ENCODE data around the gene EPHA5. TPM values are rescaled to one million over a fixed set of nuclear protein-coding genes. Genes with fewer than 3 reads are reported as not detected.

Gene EPHA5
- total and polyA plus RNA-seq, 9 of the 15 experiments (the other 6 are each of a cell fraction or from before 2014, with no cell fraction given) = 0.04 TPM; not detected in 8

GRCh38 chr4:65498606-65499005 is 171.7 kb downstream of the EPHA5 start:
- WGBS (ENCODE audit: insufficient coverage, low coverage, missing lambda C conversion rate) = 0% methylated on average over 2 of the region's 2 CpGs
- DNase-seq (ENCODE audit: extremely low read depth in 1 of 4, low spot score in 3 of 4) (no peak), FAIRE-seq (no peak), ATAC-seq (no peak)
- Histone ChIP-seq H3K4me1 (replicated peaks in 1 of 2; ENCODE audit: control insufficient read depth in 2 of 2, insufficient read depth in 2 of 2, low read length in 2 of 2) (no peaks in the 10 kb centered on the region), H3K36me3 (ENCODE audit: control insufficient read depth, insufficient read depth, low read length) (no peaks in the 10 kb centered on the region), H3K4me3 (no peak overlapping the region), H3K27me3 (ENCODE audit: control insufficient read depth in 2 of 2, insufficient read depth in 2 of 2, low read length in 2 of 2) (no peaks in the 10 kb centered on the region), H3K79me2 (ENCODE audit: control insufficient read depth, insufficient read depth, low read length) (no peaks in the 10 kb centered on the region), H3K4me2 (ENCODE audit: insufficient read depth, low read length) (no peak overlapping the region), H3K9me3 (replicated peaks; ENCODE audit: control insufficient read depth, insufficient read depth, low read depth, low read length) (no peaks in the 10 kb centered on the region), H3K9ac (ENCODE audit: insufficient read depth in 1 of 2, low read depth in 2 of 2, low read length in 2 of 2) (no peak overlapping the region), H2AFZ (ENCODE audit: low read depth, low read length) (no peak overlapping the region), H4K20me1 (replicated peaks; ENCODE audit: control insufficient read depth, insufficient read depth, low read length) (no peaks in the 10 kb centered on the region), H3K9me1 (ENCODE audit: control insufficient read depth, insufficient read depth, low read length) (no peaks in the 10 kb centered on the region), H3K27ac (ENCODE audit: extremely low read depth, low read depth, low read length) (no peak overlapping the region)
- intact Hi-C loops (cut with micrococcal nuclease) = no loop called here
- TF ChIP-seq NR1H2 (CRISPR knock-in tag; IDR thresholded peaks at IDR 0.05) (no peak), ZFP36 (IDR thresholded peaks at IDR 0.05; ENCODE audit: low read depth, low read length, partially characterized antibody) (no peak), RERE (CRISPR knock-in tag; IDR thresholded peaks at IDR 0.05; ENCODE audit: borderline replicate concordance) (no peak), PTRF (tag; IDR thresholded peaks at IDR 0.05) (no peak), STAG1 (CRISPR knock-in tag; IDR thresholded peaks at IDR 0.05; ENCODE audit: borderline replicate concordance) (no peak), ZNF239 (CRISPR knock-in tag; IDR thresholded peaks at IDR 0.05) (no peak), TRIM25 (IDR thresholded peaks at IDR 0.05; ENCODE audit: borderline replicate concordance) (no peak), MYC (IDR thresholded peaks at IDR 0.05; ENCODE audit: low read depth, low read length) (no peak), MYC (CRISPR knock-in tag; IDR thresholded peaks at IDR 0.05; ENCODE audit: borderline replicate concordance, low read depth) (no peak), ZNF551 (CRISPR knock-in tag; IDR thresholded peaks at IDR 0.05) (no peak), RBBP5 (IDR thresholded peaks at IDR 0.05; ENCODE audit: borderline replicate concordance, insufficient read depth, low read length, poor library complexity, severe bottlenecking) (no peak), HDAC1 (IDR thresholded peaks at IDR 0.05) (no peak)
- TF ChIP-seq, protein P1, sequence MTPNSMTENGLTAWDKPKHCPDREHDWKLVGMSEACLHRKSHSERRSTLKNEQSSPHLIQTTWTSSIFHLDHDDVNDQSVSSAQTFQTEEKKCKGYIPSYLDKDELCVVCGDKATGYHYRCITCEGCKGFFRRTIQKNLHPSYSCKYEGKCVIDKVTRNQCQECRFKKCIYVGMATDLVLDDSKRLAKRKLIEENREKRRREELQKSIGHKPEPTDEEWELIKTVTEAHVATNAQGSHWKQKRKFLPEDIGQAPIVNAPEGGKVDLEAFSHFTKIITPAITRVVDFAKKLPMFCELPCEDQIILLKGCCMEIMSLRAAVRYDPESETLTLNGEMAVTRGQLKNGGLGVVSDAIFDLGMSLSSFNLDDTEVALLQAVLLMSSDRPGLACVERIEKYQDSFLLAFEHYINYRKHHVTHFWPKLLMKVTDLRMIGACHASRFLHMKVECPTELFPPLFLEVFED (CRISPR knock-in tag; conservative IDR thresholded peaks at IDR 0.05) = no peak
- ChIA-PET CTCF (ENCODE audit: low intra/inter-chr PET ratio) (no interaction called here), POLR2A (no interaction called here)
- BruUV-seq (replicated peaks) = no TSS peak
- in situ Hi-C loops (cut with MboI) = no loop called here

Data from K562 (cell line).